ENCODE measurements around the gene SLC1A3.
"Not testable (repeated sequence)": the region's sequence is repeated elsewhere in the genome, so short reads cannot be mapped to it uniquely, and the experiment has no call there.

SLC1A3 gene

DNA sequence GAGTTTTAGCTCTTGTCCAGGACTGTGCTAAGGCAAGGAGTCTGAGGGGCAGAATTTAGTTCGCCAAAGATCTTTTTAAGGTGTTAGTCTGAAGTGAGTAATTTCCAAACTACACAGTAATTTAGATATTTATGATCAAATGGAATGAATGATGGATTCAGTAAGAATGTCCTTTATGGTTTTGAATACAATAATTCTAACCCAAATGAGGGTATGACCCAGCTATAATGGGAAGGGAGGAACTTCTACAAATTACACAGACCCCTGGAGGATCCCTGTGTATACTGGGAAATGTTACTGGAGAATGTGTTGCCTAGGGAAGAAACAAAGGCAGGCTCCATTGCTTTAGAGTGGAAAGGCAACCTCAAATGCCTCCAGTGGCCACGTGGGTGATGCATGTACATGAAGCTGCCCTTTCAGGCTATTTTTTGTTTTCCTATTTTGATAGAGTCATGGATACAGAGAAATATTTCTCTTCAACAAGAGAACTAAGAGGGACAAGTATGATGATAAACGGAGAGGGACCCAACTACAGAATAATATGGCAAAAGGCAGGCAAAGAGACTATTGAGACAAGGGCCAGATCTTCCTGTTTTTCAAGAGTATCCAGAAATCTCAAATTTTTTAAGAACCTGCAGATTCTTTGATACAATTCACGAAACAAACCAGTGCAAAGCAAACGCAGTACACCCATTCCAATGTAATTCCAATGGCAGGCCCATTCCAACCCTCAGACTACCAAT is 25.4 kb downstream of the SLC1A3 start:
- no peak for DNase-seq

DNA sequence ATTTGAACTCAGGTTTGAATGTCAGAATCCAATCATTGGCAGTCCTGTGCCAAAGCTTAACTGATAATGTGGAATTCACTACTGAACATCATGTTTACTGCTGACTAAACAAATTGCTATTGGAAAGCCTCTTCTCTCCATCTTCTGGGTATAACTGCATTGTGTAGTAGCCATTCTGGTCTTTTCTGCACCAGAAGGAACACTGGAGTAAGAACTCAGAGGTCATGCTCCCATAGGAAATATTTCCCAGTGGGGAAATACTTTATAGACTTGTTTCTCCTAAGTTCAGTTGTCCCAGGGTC is 25.9 kb downstream of the SLC1A3 start:
- DNase-seq, result no peak

DNA sequence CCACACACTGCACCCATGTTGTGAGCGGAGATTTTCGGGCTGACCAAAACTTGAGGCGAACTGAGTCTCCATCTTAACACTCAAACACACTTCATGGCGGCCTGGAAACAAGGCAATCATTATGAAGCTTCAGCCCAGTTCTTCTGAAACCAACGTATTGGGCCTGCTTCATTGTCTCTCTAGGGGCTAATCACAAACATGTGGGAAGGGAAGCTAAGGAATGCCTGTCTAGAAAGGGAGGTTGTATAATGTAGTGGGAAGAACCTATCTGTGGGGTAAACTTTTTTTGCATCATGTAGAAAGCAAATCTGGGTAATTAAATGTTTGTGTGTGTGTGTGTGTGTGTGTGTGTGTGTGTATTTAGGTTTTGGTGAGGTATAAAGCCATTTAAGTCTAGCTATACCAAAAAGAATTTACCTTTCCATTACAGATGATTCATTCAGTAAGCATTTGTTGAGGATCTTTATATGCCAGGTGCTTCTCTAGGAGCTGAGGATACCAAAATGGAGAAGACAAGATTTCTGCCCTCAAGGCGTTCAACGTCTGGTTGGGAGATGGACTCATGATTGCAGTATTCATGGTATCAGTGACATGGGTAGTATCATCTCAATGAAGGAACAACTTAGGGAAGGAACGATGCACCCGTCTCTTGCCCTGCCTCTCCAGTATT is 29.4 kb downstream of the SLC1A3 start:
- no peak for DNase-seq

DNA sequence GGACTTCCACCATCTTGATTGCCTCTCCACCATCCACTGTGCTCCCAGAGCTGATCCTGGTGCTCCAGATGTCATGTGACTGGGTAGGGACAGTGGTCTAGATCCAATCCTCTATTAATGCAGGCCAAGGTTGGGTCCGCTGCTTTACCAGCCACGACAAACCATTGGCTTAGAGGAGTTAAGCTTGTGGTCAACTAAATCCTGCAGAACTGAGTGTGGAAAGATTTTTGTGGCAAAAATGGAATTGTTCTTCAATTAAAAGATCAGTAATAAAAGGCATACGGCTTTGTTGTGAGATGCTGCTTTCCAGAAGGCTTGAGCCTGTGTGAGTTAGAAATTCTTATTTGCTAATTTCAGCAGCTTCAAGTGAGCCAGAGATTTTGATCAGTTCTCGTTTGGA is 30.7 kb downstream of the SLC1A3 start:
- DNase-seq, result no peak

DNA sequence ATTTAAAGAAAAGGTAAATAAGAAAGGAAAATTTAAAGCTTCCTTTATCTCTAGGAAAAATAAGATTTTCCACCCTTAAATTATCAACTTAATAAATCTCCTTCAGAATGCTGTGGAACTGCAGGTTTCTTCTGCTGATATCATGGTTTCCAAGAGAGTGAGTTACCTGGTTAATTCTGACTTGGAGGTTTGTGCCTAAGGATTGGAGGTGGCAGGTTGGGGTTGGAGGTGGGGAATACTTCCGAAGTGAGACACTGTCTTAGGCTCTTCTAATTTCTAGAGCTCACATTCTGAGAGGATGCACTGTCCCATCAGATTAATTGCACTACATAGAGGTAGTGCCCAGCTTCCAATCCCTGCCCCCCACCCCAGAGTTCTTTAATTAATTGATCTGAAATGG is 31.1 kb downstream of the SLC1A3 start:
- no peak for DNase-seq

DNA sequence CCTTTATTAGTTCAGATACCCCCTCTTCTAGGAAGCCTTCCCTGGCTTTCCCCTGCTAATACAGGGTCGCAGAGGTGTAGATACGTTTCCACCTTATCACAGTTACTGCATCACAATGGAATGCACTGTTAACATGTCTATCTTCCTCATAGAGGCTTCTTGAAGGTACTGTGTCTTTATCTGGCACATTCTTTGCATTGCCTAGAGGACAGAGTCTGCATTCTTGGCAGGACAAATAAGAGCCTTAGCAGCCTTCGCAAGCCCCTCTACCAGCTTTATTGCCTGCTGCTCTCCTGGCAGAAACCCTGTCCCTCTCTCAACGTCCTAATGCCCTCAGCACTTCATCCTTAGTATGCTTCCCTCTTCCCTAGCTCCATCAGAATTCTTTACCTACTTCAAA is 31.6 kb downstream of the SLC1A3 start:
- DNase-seq, result no peak

DNA sequence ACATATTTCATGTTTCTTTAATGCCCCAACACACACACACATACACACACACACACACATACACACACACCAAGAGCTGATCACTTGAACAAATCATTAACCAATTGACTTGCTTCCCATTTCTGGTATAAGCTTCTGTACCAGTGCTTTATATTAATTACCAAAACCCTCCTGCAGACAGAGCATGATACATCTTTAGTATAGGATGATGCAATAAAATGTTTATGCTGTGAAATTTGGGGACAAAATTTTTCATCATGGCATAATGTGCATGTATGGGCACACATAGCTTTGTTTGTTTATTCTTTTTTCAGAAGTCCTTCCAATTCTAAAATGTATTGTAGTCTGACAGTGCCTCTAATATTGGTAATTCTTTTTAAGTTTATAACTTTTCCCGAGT is 34.5 kb downstream of the SLC1A3 start:
- no peak for DNase-seq

DNA sequence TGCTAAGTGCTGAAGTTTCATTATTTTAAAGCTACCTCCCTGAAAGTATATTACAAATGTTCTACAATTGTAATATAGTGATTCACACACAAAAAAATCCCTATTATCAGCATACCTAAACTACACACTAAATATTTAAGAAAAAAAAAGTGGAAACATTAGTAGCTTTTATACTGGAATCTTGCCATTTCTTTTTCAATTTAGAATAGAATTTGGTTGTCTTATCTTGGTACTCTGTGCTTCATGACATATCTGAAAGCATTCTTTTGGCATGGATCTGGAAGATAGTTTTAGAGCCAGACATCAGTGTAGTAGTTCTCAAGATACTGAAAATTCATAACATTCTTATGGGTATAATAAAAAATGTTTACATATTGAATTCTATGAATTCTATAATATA is 35.0 kb downstream of the SLC1A3 start:
- DNase-seq, result no peak

DNA sequence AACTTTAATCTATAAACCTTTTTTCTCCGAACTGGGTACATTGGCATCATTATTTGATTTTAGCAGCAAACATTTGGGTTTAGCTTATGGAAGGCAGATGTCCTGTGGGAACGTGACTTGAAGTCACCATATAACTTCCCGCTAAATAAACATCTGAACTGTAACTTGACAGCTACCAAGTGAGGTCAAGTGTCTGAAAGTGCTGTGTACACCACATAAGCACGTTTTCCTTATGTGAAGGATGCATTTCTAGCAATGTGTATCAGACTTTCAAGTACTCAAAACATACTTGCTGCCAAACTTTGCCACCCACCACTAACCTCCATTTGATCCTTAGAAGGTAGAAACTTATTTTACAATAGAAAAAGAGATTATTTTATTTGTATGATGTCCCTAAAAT is 35.7 kb downstream of the SLC1A3 start:
- no peak for DNase-seq

DNA sequence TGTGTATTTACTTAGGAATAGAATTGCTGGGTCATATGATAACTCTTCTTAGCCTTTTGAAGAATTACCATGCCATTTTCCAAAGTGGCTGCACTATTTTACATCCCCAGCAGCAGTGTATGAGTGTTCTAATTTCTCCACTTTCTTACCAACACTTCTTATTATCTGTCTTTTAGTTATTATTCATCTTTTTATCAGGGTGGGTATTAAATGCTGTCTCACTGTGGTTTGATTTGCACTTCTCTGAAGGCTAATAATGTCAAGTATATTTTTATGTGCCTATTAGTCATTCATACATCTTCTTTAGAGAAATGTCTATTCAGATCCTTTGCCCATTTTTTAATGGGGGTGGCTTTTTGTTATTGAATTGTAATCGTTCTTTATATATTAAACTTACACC is 36.8 kb downstream of the SLC1A3 start:
- no peak for DNase-seq

DNA sequence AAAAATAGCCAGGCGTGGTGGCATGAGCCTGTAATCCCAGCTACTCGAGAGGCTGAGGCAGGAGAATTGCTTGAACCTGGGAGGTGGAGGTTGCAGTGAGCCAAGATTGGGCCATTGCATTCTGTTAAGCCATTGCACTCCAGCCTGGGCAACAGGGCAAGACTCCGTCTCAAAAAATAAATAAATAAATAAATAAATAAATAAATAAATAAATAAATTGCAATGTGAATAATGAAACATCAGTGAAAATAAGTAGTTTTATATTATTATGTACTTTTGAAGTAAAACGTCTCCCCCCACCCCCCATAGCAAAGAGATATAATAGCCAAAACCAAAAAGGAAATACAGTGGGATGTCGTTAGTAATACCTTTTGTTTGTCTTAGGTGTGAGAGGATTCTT is 37.4 kb downstream of the SLC1A3 start:
- DNase-seq, result not testable (repeated sequence)

DNA sequence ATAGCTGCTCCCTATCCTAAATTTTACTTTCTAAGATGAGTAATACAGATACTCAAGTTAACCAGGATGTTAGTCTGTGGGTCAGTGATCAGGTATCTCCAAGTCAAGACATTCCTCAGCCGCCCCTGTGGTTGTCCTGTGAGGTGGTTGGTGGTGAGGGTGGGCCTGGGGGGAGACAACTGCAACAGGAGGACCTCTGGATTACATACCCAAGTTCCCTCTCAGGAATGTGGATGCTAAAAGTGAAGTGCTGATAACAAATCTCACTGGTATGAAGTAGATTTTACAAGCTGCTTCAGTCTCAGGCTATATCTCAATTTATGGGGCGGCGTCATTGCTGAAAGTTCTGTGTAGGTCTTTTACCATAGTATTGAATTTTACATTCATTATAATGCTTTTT is 38.3 kb downstream of the SLC1A3 start:
- no peak for DNase-seq

DNA sequence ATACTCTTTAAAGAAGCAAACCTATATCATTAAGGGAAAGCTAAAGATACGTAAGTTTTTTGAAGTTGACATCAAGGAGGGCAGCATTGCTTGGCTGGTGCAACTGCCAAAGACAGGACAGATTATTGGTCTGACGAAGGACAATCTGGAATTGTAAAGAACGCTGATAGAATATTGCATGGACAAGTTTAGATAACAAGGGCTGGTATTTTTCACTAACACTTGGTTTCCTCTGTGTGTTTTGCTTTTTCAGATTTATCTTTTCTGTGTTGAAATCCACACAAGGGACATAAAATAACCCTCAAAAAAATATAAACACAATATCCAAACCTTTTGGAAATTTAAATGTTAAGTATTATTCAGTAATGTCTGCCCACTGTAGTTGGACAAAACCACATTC is 39.7 kb downstream of the SLC1A3 start:
- DNase-seq, result no peak

DNA sequence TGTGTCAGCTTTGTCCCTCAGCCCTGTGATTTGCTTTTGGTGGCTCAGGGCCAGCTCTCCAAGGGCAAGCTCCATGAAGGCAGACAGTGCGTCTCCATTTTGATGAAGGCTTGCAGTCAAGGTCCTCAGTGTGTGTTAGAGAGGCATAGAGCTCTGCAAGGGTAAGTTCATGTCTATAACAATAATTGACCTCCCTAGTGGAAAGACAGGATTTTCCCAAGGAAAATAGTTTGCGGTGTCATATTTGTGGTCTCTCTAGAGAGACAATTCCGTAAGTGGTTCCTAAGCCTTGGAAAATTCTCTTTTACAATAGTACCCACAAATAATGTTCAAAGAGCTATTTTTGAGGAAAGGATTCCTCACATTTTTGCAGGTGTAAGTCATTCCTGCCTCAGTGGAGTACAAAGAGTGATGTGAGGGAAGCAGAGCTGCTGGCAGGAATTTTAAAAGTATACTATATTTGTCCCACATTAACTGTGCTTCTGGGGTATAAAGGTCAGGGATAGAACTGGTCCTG is 40.2 kb downstream of the SLC1A3 start:
- DNase-seq, result no peak

DNA sequence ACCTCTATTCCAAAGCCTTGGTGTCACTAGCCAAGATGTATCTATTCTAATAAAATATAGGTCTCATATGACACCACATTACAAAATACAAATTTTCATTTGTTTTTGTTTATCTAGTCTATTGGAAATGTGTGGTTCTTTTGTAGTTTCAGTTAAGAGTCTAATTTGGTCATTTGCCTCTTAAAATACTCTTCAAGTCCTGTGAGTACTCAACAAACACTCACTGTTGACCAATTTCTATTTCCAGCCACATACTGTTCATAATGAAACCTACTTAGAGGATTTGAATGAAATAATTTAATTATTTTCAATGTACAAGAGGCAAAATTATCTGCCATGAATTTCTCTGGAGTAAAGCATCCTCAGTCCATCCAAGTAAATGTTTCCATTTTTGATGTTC is 40.6 kb downstream of the SLC1A3 start:
- DNase-seq, result no peak

DNA sequence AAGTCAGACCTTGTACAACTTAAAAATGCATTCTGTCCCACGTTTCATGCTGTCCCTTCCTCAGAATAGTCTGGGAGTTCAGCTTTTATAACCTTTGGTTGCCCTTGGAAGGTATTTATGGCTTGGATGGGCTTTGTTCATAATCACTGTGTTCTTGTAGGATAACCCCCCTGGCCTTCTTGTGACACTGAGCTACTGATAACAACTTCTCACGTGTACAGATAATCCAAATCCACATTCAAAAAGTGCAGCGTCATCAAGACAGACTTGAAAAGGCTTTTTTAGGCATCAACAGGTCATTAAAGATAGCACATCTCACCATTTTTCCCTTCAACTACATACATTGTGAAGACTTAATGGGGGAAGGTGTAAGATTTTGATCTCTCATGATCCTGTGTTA is 42.0 kb downstream of the SLC1A3 start:
- no peak for DNase-seq

DNA sequence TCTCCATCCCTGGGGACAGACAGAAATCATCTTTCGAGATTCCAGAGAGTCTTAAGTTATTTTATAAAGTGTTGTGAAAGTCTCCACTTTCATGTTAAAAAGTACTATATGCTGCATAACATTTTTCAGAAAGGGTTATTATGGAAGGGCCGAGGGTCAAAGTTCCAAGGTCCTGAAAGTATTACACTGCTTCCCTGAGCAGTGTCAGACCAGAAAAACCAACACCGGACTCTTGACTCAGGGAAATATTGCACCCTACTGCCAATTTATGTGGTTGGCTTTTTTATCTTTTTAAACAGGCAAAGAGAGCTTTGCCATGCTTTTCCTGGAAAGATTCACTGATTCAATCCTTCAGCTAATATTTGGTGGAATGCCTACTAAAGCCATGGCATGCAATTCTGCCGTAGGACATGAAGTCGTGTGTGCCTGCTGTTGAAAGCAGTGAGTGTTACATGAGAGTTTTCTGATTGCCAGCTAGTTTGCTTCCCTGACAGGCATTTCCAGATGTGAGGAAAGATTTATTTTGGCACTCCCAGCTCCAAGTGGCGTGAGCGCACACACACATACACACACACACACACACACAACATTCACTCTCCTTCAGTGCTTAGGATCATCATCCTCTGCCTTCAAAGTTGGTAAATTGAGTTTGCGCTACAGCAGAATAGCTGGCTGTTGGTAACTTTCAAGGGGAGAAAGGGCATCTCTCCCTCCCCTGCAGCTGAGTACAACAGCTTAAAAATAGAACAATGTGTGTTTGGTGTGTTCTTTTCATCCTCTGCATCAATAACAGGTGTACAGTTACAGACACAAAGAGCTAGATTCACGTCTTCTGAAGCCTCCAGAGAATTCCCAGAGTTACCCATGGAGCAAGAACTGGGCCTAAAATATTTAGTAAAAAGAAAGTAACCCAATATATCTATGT is 45.6 kb downstream of the SLC1A3 start:
- no peak for DNase-seq

DNA sequence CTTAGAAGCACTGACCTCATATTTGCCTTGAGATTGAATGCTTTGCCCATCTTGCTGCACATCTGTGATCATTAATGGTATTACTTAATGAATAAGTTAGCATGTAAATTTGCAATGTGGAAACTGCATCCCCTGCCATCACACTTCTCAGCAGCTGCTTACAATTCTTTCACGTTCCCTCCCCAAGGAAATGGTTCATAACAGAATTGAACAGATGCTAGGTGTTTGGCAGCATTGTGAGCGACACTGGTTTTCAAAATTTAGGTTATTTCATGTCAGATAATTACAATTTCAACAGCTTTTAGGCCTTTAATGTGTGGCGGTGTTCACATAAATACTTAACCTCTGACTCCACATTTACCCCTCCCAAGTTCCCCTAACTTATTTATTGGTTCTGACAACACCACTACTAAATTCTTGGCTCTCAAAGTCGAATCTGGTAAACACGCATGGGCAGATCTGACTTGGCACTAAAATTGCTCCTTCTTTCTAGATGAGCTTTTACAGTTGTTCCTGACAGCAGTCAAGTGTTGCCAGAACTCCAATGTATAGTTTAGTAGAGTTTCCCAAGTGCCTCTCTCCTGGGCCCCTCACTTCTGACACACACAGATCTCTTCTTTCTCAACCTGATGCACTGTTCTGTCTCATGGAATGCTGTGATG is 46.8 kb downstream of the SLC1A3 start:
- no peak for DNase-seq

DNA sequence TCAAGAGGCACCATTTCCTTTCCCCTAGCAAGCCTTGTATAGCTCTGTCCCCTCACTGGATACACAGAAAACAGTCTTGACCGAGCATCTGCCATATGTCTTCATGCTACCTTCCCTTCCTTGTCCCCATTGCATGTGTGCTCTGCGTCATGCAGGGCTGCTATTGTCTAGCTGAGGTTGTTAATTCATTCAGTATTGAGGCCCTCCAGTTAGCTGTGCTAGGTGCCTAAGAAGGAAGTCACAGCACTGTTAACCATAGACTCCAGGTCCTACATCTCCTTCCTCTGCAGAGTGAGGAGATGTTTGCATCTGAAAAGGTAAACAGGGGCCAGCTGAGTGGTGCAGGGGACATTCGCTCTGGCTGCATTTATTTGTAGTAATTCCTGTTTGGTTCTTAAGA is 48.2 kb downstream of the SLC1A3 start:
- no peak for DNase-seq

DNA sequence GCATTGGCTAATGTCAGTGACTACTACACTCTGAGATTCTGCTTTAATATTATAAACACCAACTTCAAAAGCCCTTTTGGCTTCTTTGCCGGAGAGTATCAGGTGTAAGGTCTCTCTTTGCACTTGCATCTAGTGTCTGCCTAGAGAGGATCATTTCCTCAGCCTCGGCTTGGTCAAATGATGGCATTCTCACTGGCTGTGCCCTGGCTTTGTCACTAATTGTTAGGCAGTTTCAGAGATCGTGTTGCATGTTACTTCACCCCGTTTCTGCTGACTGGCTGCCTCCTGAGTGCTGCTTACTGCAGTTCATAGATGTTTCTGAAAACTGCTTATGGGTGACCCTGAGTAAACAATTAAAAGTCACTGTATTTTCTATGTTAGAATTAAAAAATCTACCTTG is 48.8 kb downstream of the SLC1A3 start:
- DNase-seq, result no peak

DNA sequence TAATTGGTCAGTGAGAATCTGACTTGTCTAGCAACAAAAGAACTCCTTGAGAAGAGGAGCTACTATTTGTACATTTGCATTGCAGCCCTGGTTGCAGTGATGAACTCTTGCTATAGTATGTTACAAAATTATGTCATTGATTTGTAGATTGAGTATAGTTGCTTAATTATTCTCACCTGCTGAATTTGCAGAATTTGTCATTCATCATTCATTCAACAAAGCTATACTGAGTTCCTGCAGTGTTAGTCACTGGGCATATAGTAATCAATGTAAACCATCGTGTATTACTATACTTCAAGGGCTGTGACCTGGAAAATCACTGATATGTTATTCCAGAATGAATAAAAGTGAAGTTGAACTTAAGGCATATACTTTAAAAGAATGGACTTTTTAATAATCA is 50.1 kb downstream of the SLC1A3 start:
- DNase-seq, result no peak

DNA sequence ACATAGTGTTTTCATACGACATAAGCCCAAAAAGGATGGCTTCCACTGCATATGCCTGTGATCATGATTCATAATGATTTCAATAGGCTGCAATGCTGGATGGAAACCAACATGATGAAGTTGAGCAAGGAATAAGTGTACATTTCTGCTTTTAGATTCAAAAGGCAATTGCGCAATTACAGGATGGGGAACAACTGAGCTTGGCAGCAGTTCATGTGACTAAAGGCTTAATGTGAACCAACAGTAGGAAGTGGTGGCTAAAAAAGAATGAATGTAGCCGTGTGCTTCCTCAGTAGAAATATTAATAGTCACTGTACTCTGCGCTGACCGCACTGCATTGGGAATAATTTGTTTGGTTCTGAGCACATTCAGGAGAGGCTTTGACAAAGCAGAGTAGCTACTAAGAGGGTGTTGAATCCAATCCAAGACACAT is 51.2 kb downstream of the SLC1A3 start:
- DNase-seq, result no peak

Measured in activated gamma-delta T cell (primary cell).